ENCODE results near the gene LHFPL4.

The LHFPL4 gene

GRCh38 chr3:9473496-9474065 is 80.0 kb downstream of the LHFPL4 start:
- DNase-seq (ENCODE audit: low read depth, low spot score), result no peak

- DNase-seq (ENCODE audit: low read depth, low spot score), result no peak
Observed at GRCh38 chr3:9469986-9470385, 83.6 kb downstream of the LHFPL4 start.

GRCh38 chr3:9468460-9468859 is 85.2 kb downstream of the LHFPL4 start:
- DNase-seq (ENCODE audit: low read depth, low spot score), result no peak

GRCh38 chr3:9467451-9467850 is 86.2 kb downstream of the LHFPL4 start:
- no peak for DNase-seq (ENCODE audit: low read depth, low spot score)

- no peak for DNase-seq (ENCODE audit: low read depth, low spot score)
Observed at GRCh38 chr3:9455596-9456131, 98.0 kb downstream of the LHFPL4 start.

GRCh38 chr3:9452417-9452816 is 101.2 kb downstream of the LHFPL4 start:
- no peak for DNase-seq (ENCODE audit: low read depth, low spot score)

GRCh38 chr3:9450991-9451390 is 102.6 kb downstream of the LHFPL4 start:
- no peak for DNase-seq (ENCODE audit: low read depth, low spot score)

GRCh38 chr3:9450126-9450525 is 103.5 kb downstream of the LHFPL4 start:
- DNase-seq (ENCODE audit: low read depth, low spot score), result no peak

GRCh38 chr3:9448643-9449042 is 105.0 kb downstream of the LHFPL4 start:
- DNase-seq (ENCODE audit: low read depth, low spot score), result no peak
